Spinal cord (tissue), 10 donors: Measurements from ENCODE around the gene LARP4B. TPM values are rescaled to one million over a fixed set of nuclear protein-coding genes. Genes with fewer than 3 reads are reported as not detected.

ENCODE experiments used
- DNase-seq, 6 donors: peaks; one replicate each; pipeline versions ENCODE4 v3.0.0 to v3.0.0-alpha.2; 2013 to 2015; ENCODE audit warnings: low spot score in 6 of 6, low read depth in 4 of 6
- H3K27ac ChIP-seq: one replicate; pipeline ENCODE4 v1.5.1; 2013; ENCODE audit warnings: low read depth, low read length, control low read depth
- H3K27me3 ChIP-seq: one replicate; pipeline ENCODE4 v1.6.1; 2013; ENCODE audit warnings: low read length; ENCODE audit not compliant: control insufficient read depth, insufficient read depth
- H3K36me3 ChIP-seq: one replicate; pipeline ENCODE4 v1.6.1; 2013; ENCODE audit warnings: low read length; ENCODE audit not compliant: control insufficient read depth, insufficient read depth
- H3K4me1 ChIP-seq: one replicate; pipeline ENCODE4 v1.6.1; 2013; ENCODE audit warnings: low read length; ENCODE audit not compliant: control insufficient read depth, insufficient read depth
- H3K4me3 ChIP-seq: one replicate; pipeline ENCODE4 v1.5.1; 2013; ENCODE audit warnings: low read depth, low read length, control low read depth
- H3K9me3 ChIP-seq: one replicate; pipeline ENCODE4 v1.6.1; 2013; ENCODE audit warnings: low read length; ENCODE audit not compliant: control insufficient read depth, insufficient read depth
- WGBS: methylation state at CpG from one replicate; pipeline ENCODE4 v1.1.5; 2013; ENCODE audit warnings: missing lambda C conversion rate; ENCODE audit not compliant: insufficient coverage; 5-methylcytosine and 5-hydroxymethylcytosine counted together
- polyA plus RNA-seq, 2 donors: library from polyadenylated mRNA; unstranded; fragments of 120-200 nt; gene quantifications; one replicate each; pipeline ENCODE4 v1.2.1, GENCODE V29; 2013; ENCODE audit not compliant: insufficient read length in 2 of 2
- total RNA-seq, 2 donors: library from RNA; depleted of rRNA in 1 of 2; stranded (reverse); fragments of 120-200 nt in 1 of 2; fragments of >200 nt in 1 of 2; gene quantifications; one replicate each; pipeline versions ENCODE4 v1.2.3 to v1.2.4, GENCODE V29; 2013 to 2014
- donor health status: healthy.

Gene LARP4B
- total and polyA plus RNA-seq, 4 donors: 28.2 to 38.5 (median 38.0) TPM

DNA sequence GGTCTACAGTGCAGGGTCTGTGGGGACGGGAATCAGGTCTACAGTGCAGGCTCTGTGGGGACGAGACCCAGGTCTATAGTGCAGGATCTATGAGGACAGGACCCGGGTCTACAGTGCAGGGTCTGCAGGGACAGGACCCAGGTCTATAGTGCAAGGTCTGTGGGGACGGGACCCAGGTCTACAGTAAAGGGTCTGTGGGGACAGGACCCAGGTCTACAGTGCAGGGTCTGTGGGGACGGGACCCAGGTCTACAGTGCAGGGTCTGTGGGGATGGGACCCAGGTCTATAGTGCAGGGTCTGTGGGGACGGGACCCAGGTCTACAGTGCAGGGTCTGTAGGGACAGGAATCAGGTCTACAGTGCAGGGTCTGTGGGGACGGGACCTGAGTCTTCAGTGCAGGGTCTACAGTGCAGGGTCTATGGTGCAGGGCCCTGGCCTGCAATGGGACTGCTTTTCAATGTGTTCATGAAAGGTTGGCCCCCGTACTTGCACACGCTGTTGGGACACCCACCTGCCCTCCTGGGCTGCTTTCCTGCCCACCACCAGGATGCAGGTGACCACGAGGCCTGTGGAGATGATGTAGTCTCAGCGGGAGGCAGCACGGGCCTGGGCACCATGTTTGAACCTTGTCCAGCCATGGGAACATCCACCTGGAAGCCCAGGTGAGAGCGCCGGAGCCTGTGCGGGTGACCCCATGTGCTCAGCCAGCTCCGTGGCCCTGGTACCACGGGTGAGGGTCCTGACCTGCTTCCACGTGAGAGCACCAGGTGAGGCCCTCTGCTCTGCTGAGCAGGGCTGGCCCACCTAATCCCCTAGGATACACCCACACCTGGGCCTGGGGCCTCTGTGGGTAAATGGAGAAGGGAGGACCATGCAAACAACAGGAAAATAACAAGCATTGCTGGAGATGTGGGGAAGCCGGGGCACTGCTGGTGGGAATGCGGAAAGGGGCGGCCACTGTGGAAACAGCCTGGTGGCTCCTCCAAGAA lies 150.7 kb downstream of the LARP4B start:
- Histone ChIP-seq H3K4me1 (peaks cover 12% of the 10 kb centered on the region), H3K9me3 (no peaks in the 10 kb centered on the region), H3K27ac (no peak overlapping the region), H3K36me3 (peaks cover 2% of the 10 kb centered on the region), H3K4me3 (no peak overlapping the region), H3K27me3 (peaks cover 3% of the 10 kb centered on the region)
- 96% methylated on average over 20 of the region's 21 CpGs for WGBS
- no peak for DNase-seq

DNA sequence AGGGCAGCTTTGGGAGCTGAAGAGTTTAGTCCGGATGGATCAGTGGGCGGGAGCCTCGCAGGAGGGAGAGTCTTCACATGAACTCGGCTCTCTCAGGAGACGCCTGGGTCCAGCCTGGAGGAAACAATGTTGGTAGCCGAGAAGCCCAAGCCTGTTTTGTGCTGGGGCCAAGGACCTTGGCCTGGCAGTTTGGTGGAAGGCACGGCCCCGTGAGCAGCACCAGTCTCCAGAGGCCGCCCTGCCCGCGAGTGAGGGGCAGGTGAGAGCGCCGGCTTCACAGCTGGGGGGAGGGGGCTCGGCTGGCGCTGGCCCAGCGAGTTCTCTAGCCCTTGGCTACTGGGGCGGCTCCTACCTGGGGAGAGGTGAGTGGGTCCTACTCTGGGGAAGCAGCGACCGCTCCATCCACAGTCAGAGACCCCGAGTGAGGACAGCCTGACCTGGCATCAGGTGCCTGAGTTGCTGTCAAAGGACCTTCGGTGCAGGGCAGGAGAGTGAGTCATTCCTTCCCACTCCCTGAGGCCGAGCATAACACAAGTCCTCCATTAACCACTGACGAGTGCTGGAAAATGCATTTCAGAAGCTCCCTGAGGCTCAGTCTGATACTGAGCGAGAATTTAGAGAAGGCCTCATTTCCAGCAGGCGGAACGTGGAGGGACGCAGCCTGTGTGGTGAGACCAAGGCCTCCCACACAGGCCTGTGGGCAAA lies 152.7 kb downstream of the LARP4B start:
- no peak for DNase-seq
- peaks cover 2% of the 10 kb centered on the region for H3K36me3 ChIP-seq
- H3K4me1 ChIP-seq: no peaks in the 10 kb centered on the region
- 69% methylated on average over 27 of the region's 27 CpGs for WGBS
- H3K9me3 ChIP-seq: no peaks in the 10 kb centered on the region
- H3K4me3 ChIP-seq: no peak overlapping the region
- H3K27ac ChIP-seq: no peak overlapping the region
- no peaks in the 10 kb centered on the region for H3K27me3 ChIP-seq

DNA sequence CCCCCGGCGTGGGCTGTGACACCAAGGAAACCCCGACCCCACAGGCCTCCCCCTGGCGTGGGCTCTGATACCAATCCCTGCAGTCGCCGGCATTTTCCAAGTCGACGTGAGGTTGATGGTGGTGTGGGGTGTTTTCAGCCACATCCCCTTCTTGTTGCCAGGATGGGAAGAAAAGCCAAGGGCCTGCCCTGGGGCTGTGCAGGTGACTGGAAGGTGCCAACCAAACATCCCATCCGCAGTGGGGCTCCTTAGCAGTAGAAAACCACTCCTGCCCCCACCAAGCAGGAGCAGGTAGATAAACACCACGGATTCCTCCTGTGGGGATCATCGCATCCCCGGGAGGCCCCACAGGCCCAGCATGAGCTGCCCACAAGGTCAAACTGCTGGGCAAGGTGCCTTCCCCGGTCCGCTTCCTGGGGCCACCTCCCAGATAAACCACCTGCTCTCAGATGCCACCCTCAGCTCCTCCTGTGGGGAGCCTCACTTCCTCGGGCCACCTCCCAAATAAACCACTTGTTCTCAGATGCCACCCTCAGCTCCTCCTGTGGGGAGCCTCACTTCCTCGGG lies 153.5 kb downstream of the LARP4B start:
- 72% methylated on average over 8 of the region's 16 CpGs for WGBS
- Histone ChIP-seq H3K27ac (no peak overlapping the region), H3K27me3 (no peaks in the 10 kb centered on the region), H3K4me3 (no peak overlapping the region), H3K36me3 (peaks cover 2% of the 10 kb centered on the region), H3K4me1 (no peaks in the 10 kb centered on the region), H3K9me3 (no peaks in the 10 kb centered on the region)
- no peak for DNase-seq

GRCh38 chr10:776772-777171 lies 154.7 kb downstream of the LARP4B start:
- 72% methylated on average over 17 of the region's 17 CpGs for WGBS
- no peaks in the 10 kb centered on the region for H3K27me3 ChIP-seq
- DNase-seq: no peak
- H3K9me3 ChIP-seq: no peaks in the 10 kb centered on the region
- no peaks in the 10 kb centered on the region for H3K4me1 ChIP-seq
- no peak overlapping the region for H3K4me3 ChIP-seq
- no peak overlapping the region for H3K27ac ChIP-seq
- no peaks in the 10 kb centered on the region for H3K36me3 ChIP-seq

- H3K27ac ChIP-seq: no peak overlapping the region
- no peaks in the 10 kb centered on the region for H3K4me1 ChIP-seq
- WGBS: 86% methylated on average over 38 of the region's 38 CpGs
- no peaks in the 10 kb centered on the region for H3K36me3 ChIP-seq
- H3K4me3 ChIP-seq: no peak overlapping the region
- H3K27me3 ChIP-seq: no peaks in the 10 kb centered on the region
- no peak for DNase-seq
- no peaks in the 10 kb centered on the region for H3K9me3 ChIP-seq
Measured at GRCh38 chr10:775245-776075, 156.0 kb downstream of the LARP4B start.

DNA sequence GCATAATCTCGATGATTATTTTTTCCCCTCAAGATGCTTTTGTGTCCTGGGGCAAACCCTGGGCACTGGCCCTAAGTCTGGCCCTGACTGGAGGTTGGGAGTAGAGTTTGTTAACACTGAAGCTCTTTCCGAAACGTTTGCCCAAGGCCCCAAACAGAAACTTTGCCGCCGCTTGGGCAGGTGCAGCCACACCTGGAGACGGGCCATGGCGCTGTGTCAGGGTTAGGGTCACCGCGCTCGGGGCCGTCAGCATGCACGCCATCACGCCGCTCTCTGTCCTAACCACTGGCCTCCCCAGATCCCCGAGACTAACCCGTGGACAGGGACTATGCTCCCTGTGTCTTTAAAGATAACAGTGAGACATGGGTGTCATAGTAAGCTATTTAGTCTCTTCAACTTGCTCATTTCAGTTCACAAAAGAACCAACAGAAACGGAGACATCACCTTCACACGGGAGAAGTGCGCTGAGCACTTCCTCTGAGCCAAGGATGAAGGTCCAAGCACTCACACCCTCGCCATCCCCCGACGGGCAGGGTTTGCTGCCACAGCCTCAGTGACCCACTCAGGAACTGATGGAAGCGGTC lies 156.8 kb downstream of the LARP4B start:
- no peak for DNase-seq
- no peaks in the 10 kb centered on the region for H3K27me3 ChIP-seq
- H3K36me3 ChIP-seq: no peaks in the 10 kb centered on the region
- H3K4me3 ChIP-seq: no peak overlapping the region
- no peaks in the 10 kb centered on the region for H3K4me1 ChIP-seq
- WGBS: 89% methylated on average over 23 of the region's 23 CpGs
- no peaks in the 10 kb centered on the region for H3K9me3 ChIP-seq
- no peak overlapping the region for H3K27ac ChIP-seq

DNA sequence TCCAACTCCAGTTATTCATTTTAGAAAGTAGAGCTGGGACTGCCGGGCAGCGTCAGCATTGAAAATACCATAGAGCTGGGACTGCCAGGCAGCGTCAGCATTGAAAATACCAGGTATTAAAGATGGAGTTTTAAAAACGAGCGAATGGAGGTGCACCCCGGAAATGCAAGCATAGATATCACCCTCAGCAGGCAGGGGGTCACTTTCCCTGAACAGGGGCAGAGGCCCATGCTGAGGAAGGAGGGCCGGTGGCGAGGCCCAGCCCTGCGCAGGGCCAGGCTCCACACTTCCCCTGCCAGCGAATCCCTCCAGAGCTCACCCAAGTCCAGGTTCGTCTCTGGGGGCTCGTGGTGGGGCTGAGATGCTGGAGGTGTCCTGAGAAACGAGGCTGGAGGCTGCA lies 157.3 kb downstream of the LARP4B start:
- H3K4me1 ChIP-seq: no peaks in the 10 kb centered on the region
- H3K27ac ChIP-seq: no peak overlapping the region
- no peaks in the 10 kb centered on the region for H3K27me3 ChIP-seq
- H3K36me3 ChIP-seq: no peaks in the 10 kb centered on the region
- H3K9me3 ChIP-seq: peaks cover 1% of the 10 kb centered on the region
- 88% methylated on average over 11 of the region's 13 CpGs for WGBS
- DNase-seq: no peak
- no peak overlapping the region for H3K4me3 ChIP-seq

- H3K36me3 ChIP-seq: no peaks in the 10 kb centered on the region
- WGBS: 92% methylated on average over 26 of the region's 27 CpGs
- no peak overlapping the region for H3K27ac ChIP-seq
- H3K27me3 ChIP-seq: no peaks in the 10 kb centered on the region
- no peak overlapping the region for H3K4me3 ChIP-seq
- H3K9me3 ChIP-seq: peaks cover 1% of the 10 kb centered on the region
- no peaks in the 10 kb centered on the region for H3K4me1 ChIP-seq
- DNase-seq: no peak
Measured at GRCh38 chr10:773562-774161, 157.8 kb downstream of the LARP4B start.
